ENCODE measurements around the gene LAMB4.

Gene LAMB4

GRCh38 chr7:107995184-107996071 lies 134.7 kb downstream of the LAMB4 start:
- H3K4me3 ChIP-seq (ENCODE audit: low read depth, low read length), result no peak overlapping the region
- no peak for TF ChIP-seq POLR2A (IDR thresholded peaks at IDR 0.05; ENCODE audit: extremely low read depth, insufficient read length)
- TF ChIP-seq MAX (IDR thresholded peaks at IDR 0.05; ENCODE audit: low read depth, low read length), result no peak
- no peak for TF ChIP-seq CTCF (IDR thresholded peaks at IDR 0.05; ENCODE audit: low read depth, low read length)
- no peak for TF ChIP-seq MYC (IDR thresholded peaks at IDR 0.05; ENCODE audit: low read depth, low read length)
- DNase-seq (ENCODE audit: low read depth), result no peak

DNA sequence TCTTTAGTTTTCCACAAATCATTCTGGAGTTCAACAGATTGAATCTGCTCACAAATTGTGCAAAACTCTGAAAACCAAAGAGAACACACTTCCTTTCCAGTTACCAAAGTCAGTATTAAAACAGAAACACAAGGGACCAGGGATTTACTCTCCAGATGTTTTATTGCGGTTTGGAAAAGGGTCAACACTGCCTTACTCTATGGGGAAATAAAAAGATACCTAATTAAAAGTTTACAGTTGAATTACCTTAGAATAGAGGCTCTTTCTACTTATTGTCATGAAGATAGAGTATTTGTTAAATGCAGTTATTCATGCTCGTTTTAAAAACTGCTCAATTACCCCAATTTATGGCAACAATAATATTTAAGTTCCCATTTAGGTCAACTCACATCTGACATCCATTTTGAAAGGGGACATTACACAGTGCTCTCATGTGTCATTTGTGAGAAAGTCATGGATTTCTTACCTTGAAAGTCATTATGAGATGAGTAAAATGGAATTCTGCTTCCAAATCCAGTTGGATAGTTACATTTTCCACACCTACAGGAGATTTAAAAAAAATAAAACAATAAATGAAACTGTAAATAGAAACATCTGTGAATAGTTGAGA lies 135.6 kb downstream of the LAMB4 start:
- DNase-seq (ENCODE audit: low read depth), result no peak
- no peak overlapping the region for H3K4me3 ChIP-seq (ENCODE audit: low read depth, low read length)
- TF ChIP-seq CTCF (IDR thresholded peaks at IDR 0.05; ENCODE audit: low read depth, low read length) (no peak), MYC (IDR thresholded peaks at IDR 0.05; ENCODE audit: low read depth, low read length) (no peak), MAX (IDR thresholded peaks at IDR 0.05; ENCODE audit: low read depth, low read length) (no peak), POLR2A (IDR thresholded peaks at IDR 0.05; ENCODE audit: extremely low read depth, insufficient read length) (no peak)

DNA sequence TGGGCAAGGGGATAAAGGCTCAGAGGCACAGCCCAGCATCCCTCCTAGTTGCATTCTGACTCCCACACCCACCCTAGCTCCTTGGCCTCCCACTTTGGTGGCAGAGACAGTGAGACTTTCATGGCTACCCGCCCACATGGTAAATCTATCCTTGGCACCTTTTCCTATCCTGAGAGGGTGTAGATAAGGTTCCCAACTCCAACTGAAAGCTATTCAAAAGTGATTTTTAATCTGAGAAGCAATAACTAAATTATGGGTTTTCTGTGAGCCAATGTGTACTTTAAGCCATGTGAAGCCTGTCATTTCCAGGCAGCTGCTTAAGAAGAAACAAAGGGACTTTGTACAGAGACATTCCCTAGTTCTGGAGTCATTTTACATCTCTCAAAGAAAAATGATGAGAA lies 136.3 kb downstream of the LAMB4 start:
- no peak for TF ChIP-seq MAX (IDR thresholded peaks at IDR 0.05; ENCODE audit: low read depth, low read length)
- no peak for TF ChIP-seq POLR2A (IDR thresholded peaks at IDR 0.05; ENCODE audit: extremely low read depth, insufficient read length)
- no peak for TF ChIP-seq CTCF (IDR thresholded peaks at IDR 0.05; ENCODE audit: low read depth, low read length)
- TF ChIP-seq MYC (IDR thresholded peaks at IDR 0.05; ENCODE audit: low read depth, low read length), result no peak
- no peak overlapping the region for H3K4me3 ChIP-seq (ENCODE audit: low read depth, low read length)
- no peak for DNase-seq (ENCODE audit: low read depth)

GRCh38 chr7:107989618-107990373 lies 140.4 kb downstream of the LAMB4 start:
- no peak for TF ChIP-seq MAX (IDR thresholded peaks at IDR 0.05; ENCODE audit: low read depth, low read length)
- no peak for TF ChIP-seq CTCF (IDR thresholded peaks at IDR 0.05; ENCODE audit: low read depth, low read length)
- TF ChIP-seq MYC (IDR thresholded peaks at IDR 0.05; ENCODE audit: low read depth, low read length), result no peak
- TF ChIP-seq POLR2A (IDR thresholded peaks at IDR 0.05; ENCODE audit: extremely low read depth, insufficient read length), result no peak
- H3K4me3 ChIP-seq (ENCODE audit: low read depth, low read length), result no peak overlapping the region
- no peak for DNase-seq (ENCODE audit: low read depth)

GRCh38 chr7:107982918-107983389 lies 147.2 kb downstream of the LAMB4 start:
- TF ChIP-seq CTCF (IDR thresholded peaks at IDR 0.05; ENCODE audit: low read depth, low read length), result peak; percentile 25
- TF ChIP-seq MAX (IDR thresholded peaks at IDR 0.05; ENCODE audit: low read depth, low read length), result no peak
- no peak for DNase-seq (ENCODE audit: low read depth)
- H3K4me3 ChIP-seq (ENCODE audit: low read depth, low read length), result no peak overlapping the region

All from NB4 (cell line).